GM23248 (cell line): ENCODE measurements around the gene OSBPL7.

Experiments
- EZH2 ChIP-seq: fragments of 200-600 bp; sonication (generic); IDR thresholded peaks from 2 replicates; pipeline ENCODE4 v1.6.1; 2018; ENCODE audit warnings: antibody characterized with exemption, mild to moderate bottlenecking; ENCODE audit not compliant: insufficient read depth, poor library complexity, severe bottlenecking
- EZH2phosphoT487 ChIP-seq: fragments of 200-600 bp; sonication (generic); IDR thresholded peaks from 2 replicates; pipeline ENCODE4 v1.6.1; 2018; ENCODE audit warnings: antibody characterized with exemption, moderate library complexity, mild to moderate bottlenecking, low read depth; ENCODE audit not compliant: insufficient read depth

DNA sequence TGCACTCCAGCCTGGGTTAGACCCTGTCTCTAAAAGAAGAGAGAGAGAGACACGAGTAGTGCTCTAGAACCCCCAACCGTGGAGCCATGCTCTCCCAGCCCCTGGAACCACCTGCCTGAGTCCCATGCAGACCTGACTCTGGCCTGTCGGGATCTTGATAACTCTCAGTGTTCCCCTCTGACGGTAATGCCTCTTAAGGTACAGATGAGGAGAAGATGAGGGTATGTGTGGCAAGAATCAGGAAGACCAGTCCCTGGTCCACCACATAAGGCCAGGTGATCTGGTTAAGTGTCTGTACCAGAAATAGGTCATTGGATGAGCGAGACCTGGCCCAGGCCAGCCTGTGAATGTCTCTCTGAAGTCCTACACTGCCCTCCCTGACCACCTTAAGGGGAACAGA lies 18.4 kb downstream of the OSBPL7 start:
- no peak for TF ChIP-seq EZH2
- no peak for TF ChIP-seq EZH2phosphoT487
